HFF-Myc (cell line): ENCODE results near the gene RAB20.

Experiments used
- DNase-seq: peaks from one replicate; pipeline ENCODE4 v3.0.0-alpha.2; 2011; ENCODE audit warnings: low read depth; ENCODE audit errors: extremely low read depth
- H3K4me3 ChIP-seq: replicated peaks from 2 replicates; pipeline ENCODE4 v1.5.1; 2011; ENCODE audit warnings: low read depth, mild to moderate bottlenecking, control low read depth, low read length
- TF ChIP-seq, protein P1 (sequence below): IDR thresholded peaks from 2 replicates; pipeline ENCODE4 v1.5.1; 2012; ENCODE audit warnings: mild to moderate bottlenecking, low read depth, low read length, control low read depth; ENCODE audit errors: missing control alignments

Gene RAB20

DNA sequence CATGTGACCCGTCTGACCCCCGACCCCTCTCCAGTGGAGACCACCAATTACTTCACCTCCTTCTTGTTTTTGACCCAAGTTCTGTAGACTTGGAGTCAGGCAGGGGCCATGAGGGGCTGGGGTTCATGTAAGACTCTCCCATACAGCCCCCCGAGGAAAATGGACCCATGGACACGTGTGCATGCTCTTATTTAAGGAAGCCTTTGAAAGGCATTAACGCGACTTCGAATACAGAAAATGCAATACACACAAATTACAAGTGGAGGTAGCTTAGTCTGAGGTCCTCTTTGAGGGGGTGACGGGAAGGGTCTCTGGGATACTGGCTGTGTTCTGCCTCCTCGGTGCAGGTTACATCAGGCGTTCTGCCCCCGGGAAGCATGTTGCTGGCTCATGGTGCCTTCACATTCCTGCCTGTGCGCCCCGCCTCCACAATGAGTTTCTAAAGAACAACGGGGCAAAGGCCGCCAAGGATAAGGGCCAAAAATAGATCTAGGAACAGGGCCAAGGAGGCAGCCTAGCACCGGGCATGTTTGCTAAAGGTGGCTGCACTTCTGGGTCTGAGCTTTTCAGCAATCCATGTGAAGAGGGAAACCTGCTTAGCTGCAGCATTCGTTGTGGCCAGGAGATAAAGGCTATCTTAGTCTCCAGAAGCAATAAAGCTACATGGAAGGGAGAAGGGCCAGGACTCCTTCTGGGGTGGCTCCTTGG, 54.5 kb downstream of the RAB20 start:
- no peak for DNase-seq
- TF ChIP-seq, protein P1, sequence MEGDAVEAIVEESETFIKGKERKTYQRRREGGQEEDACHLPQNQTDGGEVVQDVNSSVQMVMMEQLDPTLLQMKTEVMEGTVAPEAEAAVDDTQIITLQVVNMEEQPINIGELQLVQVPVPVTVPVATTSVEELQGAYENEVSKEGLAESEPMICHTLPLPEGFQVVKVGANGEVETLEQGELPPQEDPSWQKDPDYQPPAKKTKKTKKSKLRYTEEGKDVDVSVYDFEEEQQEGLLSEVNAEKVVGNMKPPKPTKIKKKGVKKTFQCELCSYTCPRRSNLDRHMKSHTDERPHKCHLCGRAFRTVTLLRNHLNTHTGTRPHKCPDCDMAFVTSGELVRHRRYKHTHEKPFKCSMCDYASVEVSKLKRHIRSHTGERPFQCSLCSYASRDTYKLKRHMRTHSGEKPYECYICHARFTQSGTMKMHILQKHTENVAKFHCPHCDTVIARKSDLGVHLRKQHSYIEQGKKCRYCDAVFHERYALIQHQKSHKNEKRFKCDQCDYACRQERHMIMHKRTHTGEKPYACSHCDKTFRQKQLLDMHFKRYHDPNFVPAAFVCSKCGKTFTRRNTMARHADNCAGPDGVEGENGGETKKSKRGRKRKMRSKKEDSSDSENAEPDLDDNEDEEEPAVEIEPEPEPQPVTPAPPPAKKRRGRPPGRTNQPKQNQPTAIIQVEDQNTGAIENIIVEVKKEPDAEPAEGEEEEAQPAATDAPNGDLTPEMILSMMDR: no peak
- no peak overlapping the region for H3K4me3 ChIP-seq

DNA sequence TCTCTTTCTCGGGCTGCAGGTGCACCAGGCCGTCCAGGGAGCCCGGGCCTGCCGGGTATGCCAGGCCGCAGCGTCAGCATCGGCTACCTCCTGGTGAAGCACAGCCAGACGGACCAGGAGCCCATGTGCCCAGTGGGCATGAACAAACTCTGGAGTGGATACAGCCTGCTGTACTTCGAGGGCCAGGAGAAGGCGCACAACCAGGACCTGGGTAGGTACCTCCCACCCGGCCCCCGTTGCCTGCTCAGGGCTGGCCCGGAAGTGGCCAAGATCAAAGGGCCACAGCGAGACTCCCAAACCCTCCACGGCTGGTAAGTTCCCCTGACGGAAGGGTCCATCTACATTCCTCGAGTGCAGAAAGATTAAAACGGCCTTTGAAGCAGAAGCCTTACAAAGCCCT, 55.1 kb downstream of the RAB20 start:
- no peak for DNase-seq
- TF ChIP-seq, protein P1: no peak
- H3K4me3 ChIP-seq: no peak overlapping the region

DNA sequence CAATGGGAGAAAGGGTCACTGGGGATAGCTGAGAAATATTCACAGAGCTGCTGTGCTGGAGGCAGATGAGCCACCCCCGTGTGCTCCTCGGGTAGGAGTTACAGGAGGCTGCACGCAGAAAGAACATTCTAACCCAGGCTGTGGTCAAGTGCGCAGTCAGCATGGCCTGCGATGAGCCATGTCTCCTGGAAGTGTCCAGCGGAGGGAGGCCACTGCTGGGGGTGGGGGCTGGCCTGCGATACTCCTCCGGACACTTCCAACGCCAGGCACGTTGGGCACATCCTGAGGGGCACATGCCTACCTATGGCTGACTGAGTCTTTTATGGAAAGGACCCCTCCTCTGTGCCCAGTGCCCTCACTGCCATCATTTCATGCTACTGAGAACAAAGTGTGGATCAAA, 55.9 kb downstream of the RAB20 start:
- TF ChIP-seq, protein P1: no peak

DNA sequence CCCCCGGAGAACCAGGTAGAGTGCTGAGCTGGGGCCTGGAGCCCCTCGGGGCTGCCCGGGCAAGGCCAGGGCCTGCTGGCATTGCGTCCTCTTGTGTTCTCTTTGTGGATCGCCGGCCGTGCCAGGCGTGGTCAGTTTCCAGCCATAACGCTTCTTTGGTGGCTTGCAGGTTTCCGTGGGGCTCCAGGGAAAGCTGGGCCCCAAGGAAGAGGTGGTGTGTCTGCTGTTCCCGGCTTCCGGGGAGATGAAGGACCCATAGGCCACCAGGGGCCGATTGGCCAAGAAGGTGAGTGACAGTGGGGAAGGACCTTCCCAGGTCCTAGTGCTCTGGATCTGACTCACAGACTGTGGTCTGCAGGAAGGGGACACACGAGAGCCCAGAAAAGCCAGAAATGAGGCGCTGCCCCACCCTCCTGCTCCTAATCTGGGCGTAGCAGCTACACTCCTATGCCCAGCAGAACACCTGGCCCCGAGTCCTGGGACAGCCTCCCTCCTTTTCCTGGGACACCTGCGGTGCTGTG, 57.5 kb downstream of the RAB20 start:
- TF ChIP-seq, protein P1: no peak
- DNase-seq: no peak
- no peak overlapping the region for H3K4me3 ChIP-seq

More for the DNA sequence above, 55.9 kb downstream of the RAB20 start:
- DNase-seq: no peak
- no peak overlapping the region for H3K4me3 ChIP-seq

DNA sequence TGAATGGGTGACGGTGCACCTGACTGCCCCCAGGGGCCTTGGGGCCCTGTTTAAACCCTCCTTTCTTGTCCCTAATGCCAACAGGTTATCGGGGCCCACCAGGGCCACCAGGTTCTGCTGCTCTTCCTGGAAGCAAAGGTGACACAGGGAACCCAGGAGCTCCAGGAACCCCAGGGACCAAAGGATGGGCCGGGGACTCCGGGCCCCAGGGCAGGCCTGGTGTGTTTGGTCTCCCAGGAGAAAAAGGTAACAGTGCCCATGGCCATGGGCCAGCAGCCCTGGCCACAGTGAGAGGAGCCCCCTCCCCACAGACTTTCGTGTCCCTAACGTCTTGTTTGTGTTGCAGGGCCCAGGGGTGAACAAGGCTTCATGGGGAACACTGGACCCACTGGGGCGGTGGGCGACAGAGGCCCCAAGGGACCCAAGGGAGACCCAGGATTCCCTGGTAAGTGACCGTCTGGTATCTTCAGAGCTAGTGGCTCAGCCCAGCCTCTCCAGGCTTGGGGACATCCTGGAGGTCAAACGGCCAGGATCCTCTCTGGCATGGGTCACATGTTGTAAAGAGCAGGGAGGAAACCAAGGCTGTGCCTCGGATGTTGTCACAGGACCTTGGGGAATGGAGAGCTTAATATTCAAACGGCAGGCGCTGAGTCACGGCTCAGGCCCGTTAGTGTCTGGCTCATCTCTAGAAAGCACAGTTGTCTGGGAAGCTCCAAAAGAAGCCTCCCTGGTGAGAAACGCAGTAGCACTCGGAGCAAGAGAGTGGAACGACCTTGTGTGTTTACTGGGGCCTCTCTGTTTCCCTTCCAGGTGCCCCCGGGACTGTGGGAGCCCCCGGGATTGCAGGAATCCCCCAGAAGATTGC, 58.3 kb downstream of the RAB20 start:
- TF ChIP-seq, protein P1: no peak
- H3K4me3 ChIP-seq: no peak overlapping the region
- DNase-seq: no peak

DNA sequence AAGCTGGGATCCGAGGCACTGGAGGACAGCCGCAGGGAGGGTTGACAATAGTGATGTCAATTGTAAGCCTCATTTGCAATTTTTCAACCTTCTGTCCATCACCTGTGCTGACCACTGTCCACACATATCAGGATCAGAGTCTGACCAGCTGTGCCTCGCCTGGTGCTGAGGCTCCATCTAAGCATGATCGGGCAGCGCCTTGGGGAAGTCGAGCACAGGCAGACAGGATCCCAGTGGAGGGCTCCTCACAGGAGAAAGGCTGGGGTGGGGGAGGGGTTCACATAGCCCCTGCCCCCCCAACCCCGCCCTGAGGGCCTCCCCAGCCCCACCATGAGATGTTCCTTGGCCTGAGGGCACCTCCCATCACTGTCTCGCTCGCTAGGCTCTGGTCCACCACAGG, 60.3 kb downstream of the RAB20 start:
- no peak overlapping the region for H3K4me3 ChIP-seq
- no peak for DNase-seq
- TF ChIP-seq, protein P1: no peak
